ENCODE measurements around the gene SRSF7.
"Not testable (repeated sequence)": the region's sequence is repeated elsewhere in the genome, so short reads cannot be mapped to it uniquely, and the experiment has no call there.

Gene SRSF7

GRCh38 chr2:38751596-38752410, 642 bp upstream of the SRSF7 start:
- peak; percentile 27 to 31 for DNase-seq

GRCh38 chr2:38750011-38750890, 910 bp downstream of the SRSF7 start:
- peak; percentile 27 to 42 for DNase-seq

- no peak for DNase-seq
Observed at GRCh38 chr2:38748943-38749804, 2.0 kb downstream of the SRSF7 start.

- no peak for DNase-seq
Observed at GRCh38 chr2:38748391-38748790, 2.8 kb downstream of the SRSF7 start.

GRCh38 chr2:38747819-38748218, 3.3 kb downstream of the SRSF7 start:
- no peak for DNase-seq

- no peak for DNase-seq
Observed at GRCh38 chr2:38747007-38747424, 4.1 kb downstream of the SRSF7 start.

GRCh38 chr2:38745267-38745666, 5.9 kb downstream of the SRSF7 start:
- no peak for DNase-seq

- DNase-seq, result no peak
Observed at GRCh38 chr2:38744399-38744780, 6.8 kb downstream of the SRSF7 start.

- DNase-seq, result no peak
Observed at GRCh38 chr2:38743672-38744398, 7.3 kb downstream of the SRSF7 start.

GRCh38 chr2:38742797-38743559, 8.2 kb downstream of the SRSF7 start:
- no peak for DNase-seq

- peak in 1 of 2 experiments; percentile 15 for DNase-seq
Observed at GRCh38 chr2:38740851-38741731, 10.1 kb downstream of the SRSF7 start.

GRCh38 chr2:38739524-38739923, 11.6 kb downstream of the SRSF7 start:
- DNase-seq, result no peak

GRCh38 chr2:38737925-38738324, 13.2 kb downstream of the SRSF7 start:
- DNase-seq, result no peak

GRCh38 chr2:38737000-38737698, 14.0 kb downstream of the SRSF7 start:
- DNase-seq, result not testable (repeated sequence)

GRCh38 chr2:38735999-38736320, 15.2 kb downstream of the SRSF7 start:
- DNase-seq, result no peak

GRCh38 chr2:38734299-38735058, 16.7 kb downstream of the SRSF7 start:
- DNase-seq, result no peak

- DNase-seq, result no peak
Observed at GRCh38 chr2:38733300-38733971, 17.7 kb downstream of the SRSF7 start.

- DNase-seq, result no peak
Observed at GRCh38 chr2:38731684-38732221, 19.4 kb downstream of the SRSF7 start.

Measured in activated CD4-positive, alpha-beta T cell treated with anti-CD3 and anti-CD28 coated beads, Interleukin-2, amount 50 U/mL, for 4 hours (primary cell).